ENCODE measurements around the gene RAPGEF5.

GRCh38 chr7:22329816-22330524 is 27.0 kb downstream of the RAPGEF5 start:
- TF ChIP-seq POLR2A (IDR thresholded peaks at IDR 0.05; ENCODE audit: low read length) = no peak
- TF ChIP-seq GATA1 (IDR thresholded peaks at IDR 0.05; ENCODE audit: low read depth, low read length) = no peak

Data from erythroblast (primary cell).